Renal cortex interstitium (tissue), 11 donors: Measurements from ENCODE around the gene SLC24A1. TPM values are rescaled to one million over a fixed set of nuclear protein-coding genes. Genes with fewer than 3 reads are reported as not detected.
"Not testable (repeated sequence)": the region's sequence is repeated elsewhere in the genome, so short reads cannot be mapped to it uniquely, and the experiment has no call there.

Source experiments
- DNase-seq, 11 donors: peaks; one replicate each; pipeline ENCODE4 v3.0.0-alpha.2; 2013; ENCODE audit warnings: low read depth in 9 of 11, low spot score in 4 of 11; ENCODE audit errors: extremely low read depth in 1 of 11
- polyA plus RNA-seq, 3 donors: library from polyadenylated mRNA; unstranded; fragments of 120-200 nt; gene quantifications; one replicate each; pipeline ENCODE4 v1.2.1, GENCODE V29; 2013; ENCODE audit not compliant: insufficient read length in 3 of 3

Gene SLC24A1
- polyA plus RNA-seq, 3 donors: 18.8 to 23.2 (median 19.7) TPM

- no peak for DNase-seq
Measured at GRCh38 chr15:65612616-65612946, 9.2 kb upstream of the SLC24A1 start.

- DNase-seq: no peak
Measured at GRCh38 chr15:65612949-65613744, 8.6 kb upstream of the SLC24A1 start.

- DNase-seq: not testable (repeated sequence)
Measured at GRCh38 chr15:65615887-65616286, 5.9 kb upstream of the SLC24A1 start.

DNA sequence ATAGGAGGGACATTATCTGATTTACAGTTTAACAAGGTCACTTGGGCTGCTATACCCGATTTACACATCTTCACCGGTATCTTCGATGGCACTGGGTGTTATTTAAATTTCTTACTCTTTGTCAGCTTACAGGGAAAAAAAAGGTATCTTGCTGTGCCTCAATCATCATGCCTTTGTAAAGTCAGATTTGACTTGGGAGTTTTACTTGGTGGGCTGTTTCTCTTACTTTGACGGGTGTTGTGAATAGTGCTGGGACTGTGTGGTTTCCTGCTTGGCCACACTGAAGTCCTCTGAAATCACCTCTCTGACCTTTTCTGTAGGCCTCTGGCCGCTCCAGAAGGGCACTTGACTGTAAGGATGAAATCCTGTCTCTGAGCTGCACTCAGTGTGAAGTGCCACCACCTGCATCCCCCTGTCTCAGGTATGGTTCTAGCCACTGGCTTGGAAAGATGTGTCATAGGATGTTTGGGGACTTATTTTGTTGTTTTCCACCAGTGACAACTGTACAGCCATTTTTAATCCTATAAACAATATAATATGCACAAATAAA lies 3.1 kb upstream of the SLC24A1 start:
- no peak for DNase-seq

DNA sequence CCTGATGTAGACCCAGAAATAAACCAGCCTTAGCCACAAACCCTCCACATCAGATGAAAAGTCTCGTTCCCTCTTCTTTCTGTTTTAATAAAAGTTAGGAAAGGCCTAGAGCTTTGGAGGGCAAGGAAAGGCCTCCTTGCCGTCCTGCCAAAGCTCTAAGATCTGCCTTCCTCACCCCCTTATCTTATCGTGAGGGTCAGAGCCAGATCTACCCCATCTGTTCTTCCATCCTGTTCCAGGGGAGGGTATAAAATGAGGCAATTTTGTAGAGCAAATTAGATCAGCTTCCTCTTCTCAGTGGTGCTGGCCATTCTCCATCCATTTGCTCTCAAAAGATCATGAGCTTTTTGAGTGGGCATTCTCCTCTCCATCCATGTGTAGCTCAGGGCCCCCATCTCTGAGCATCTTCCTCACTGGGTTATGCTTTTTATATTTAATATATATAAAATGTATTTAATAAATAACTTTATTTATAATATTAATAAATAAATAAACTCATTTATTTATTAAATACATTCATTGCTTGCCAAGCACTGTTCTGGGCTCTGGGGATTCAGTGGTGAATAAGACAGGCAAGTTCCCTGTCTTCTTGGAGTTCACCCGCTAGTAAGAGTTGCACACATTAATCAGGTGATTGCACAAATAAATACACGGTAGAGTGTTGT lies 2.0 kb upstream of the SLC24A1 start:
- DNase-seq: no peak

GRCh38 chr15:65620833-65621232 lies 905 bp upstream of the SLC24A1 start:
- DNase-seq: no peak

- no peak for DNase-seq
Measured at GRCh38 chr15:65623103-65623502, 1.4 kb downstream of the SLC24A1 start.

- DNase-seq: no peak
Measured at GRCh38 chr15:65626856-65627255, 5.1 kb downstream of the SLC24A1 start.

GRCh38 chr15:65629548-65629947 lies 7.8 kb downstream of the SLC24A1 start:
- no peak for DNase-seq

DNA sequence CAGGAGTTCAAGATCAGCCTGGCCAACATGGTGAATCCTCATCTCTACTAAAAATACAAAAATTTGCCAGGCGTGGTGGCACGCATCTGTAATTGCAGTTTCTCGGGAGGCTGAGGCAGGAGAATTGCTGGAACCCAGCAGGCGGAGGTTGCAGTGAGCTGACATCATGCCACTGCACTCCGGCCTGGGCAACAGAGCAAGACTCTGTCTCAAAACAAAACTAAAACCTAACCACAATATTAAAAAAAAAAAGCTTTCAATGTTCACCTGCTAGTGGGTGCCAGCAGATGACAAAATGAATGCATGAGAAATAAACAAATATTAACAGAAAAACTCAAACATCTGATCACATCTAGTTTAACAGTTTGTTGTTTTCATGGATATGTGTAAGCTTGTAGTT lies 9.0 kb downstream of the SLC24A1 start:
- no peak for DNase-seq

- no peak for DNase-seq
Measured at GRCh38 chr15:65631503-65631902, 9.8 kb downstream of the SLC24A1 start.

DNA sequence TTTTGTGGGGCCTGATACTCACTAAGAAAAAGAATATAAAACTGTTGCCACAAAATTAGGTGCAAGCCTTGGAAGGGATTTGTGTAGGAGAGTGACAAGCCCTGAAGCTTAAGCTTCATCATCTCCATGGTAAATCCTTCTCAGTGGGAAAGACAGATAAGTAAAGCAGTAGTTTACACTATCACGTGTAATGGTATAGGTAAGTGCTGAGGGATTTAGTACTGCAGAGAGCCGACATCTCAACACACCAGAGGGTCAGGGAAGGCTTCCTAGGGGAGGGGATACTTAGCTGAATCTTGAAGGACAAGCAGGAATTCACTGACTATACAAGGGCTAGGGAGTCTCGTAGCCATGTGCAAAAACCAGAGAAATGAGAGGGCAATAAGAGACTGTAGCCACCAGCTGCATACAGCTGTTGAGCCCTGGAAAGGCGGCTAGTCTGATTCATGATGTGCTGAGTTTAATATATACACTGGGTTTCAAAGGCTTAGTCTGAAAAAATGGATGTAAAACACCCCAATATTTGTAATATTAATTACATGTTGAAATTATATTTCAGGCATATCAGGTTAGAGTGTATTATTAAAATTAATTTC lies 11.1 kb downstream of the SLC24A1 start:
- DNase-seq: peak in 4 of 11 donors; percentile 12 to 42 (median 34)

DNA sequence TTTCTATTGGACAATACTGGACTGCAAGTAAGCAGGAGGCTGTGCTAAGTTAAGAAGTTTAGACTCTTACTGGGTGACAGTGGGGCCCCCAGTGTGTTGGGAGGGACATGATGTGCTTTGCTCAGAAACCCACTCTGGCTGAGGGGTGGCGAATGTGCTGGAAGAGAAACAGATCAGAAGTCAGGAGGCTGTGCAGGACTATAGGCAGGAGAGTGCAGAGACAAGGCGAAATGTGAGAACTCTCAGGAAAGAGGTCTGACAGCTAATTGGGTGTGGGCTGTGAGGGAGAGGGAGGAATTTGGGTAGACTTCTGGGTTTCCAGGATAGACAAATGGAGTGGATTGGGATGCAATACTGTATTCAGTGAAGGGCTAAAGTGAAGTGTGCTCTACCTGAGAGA lies 12.0 kb downstream of the SLC24A1 start:
- DNase-seq: no peak

DNA sequence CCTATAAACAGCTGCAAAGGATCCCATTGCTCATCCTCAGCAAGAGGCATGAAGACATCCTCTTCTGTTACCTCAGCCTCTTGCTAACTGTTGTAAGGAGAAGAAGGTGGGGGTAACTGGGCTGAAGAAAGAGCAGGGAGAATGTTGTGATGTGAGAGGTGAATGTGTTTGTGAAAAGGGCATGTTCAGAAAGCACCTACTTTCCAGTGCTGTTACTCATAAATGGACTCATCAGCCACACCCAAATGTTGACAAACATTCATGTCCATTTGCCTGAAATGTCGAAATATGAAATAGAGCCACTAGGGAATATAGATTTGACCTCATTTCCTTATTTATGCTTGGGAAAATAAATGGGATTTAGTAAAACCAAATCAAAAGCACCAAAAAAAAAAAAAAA lies 12.6 kb downstream of the SLC24A1 start:
- no peak for DNase-seq

GRCh38 chr15:65638109-65638508 lies 16.4 kb downstream of the SLC24A1 start:
- no peak for DNase-seq

- peak; percentile 48 to 81 (median 62) for DNase-seq
Measured at GRCh38 chr15:65638681-65639089, 16.9 kb downstream of the SLC24A1 start.

DNA sequence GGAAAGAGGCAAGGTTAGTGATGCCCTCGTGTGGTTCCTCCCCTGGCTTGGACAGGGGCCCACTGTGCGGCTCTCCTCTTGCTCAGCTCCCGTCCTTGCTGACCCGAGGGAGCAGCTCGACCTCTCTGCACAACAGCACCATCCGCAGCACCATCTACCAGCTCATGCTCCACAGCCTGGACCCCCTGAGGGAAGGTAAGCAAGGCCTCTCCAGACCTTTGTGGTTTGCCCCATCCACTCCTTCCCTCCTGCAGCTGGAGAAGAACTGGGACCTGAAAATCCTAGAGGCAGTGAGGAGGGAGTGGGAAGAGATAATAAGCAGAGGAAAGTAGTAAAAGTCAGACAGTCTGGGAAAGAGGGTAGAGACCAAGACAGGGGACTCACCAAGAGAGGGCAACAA lies 17.8 kb downstream of the SLC24A1 start:
- no peak for DNase-seq

- DNase-seq: no peak
Measured at GRCh38 chr15:65641768-65642475, 20.2 kb downstream of the SLC24A1 start.

GRCh38 chr15:65642594-65642993 lies 20.9 kb downstream of the SLC24A1 start:
- DNase-seq: no peak

GRCh38 chr15:65644282-65644681 lies 22.5 kb downstream of the SLC24A1 start:
- DNase-seq: no peak
